Activated T-cell treated with anti-CD3 and anti-CD28 coated beads for 24 hours (primary cell): ENCODE results near the gene SH2D3C.

Source experiments
- DNase-seq: peaks from one replicate; pipeline ENCODE4 v3.0.0-alpha.2; 2020; ENCODE audit warnings: low read depth

Gene SH2D3C

GRCh38 chr9:127806871-127807270 is 28.4 kb upstream of the SH2D3C start:
- no peak for DNase-seq

GRCh38 chr9:127805620-127806019 is 27.2 kb upstream of the SH2D3C start:
- DNase-seq: no peak

- no peak for DNase-seq
Measured at GRCh38 chr9:127803507-127804352, 25.3 kb upstream of the SH2D3C start.

- peak; percentile 70 for DNase-seq
Measured at GRCh38 chr9:127802576-127803443, 24.3 kb upstream of the SH2D3C start, which contains the start of gene FPGS. FPGS (plus strand) TSS chr9:127802882; CDS start chr9:127802925, 43 bp downstream.

- no peak for DNase-seq
Measured at GRCh38 chr9:127801955-127802575, 23.6 kb upstream of the SH2D3C start.

GRCh38 chr9:127796852-127797370 is 18.4 kb upstream of the SH2D3C start:
- DNase-seq: no peak

- no peak for DNase-seq
Measured at GRCh38 chr9:127796225-127796813, 17.9 kb upstream of the SH2D3C start.

GRCh38 chr9:127794001-127794791 is 15.7 kb upstream of the SH2D3C start:
- no peak for DNase-seq

GRCh38 chr9:127793093-127793708 is 14.7 kb upstream of the SH2D3C start:
- no peak for DNase-seq

- no peak for DNase-seq
Measured at GRCh38 chr9:127792417-127793031, 14.1 kb upstream of the SH2D3C start.

GRCh38 chr9:127791085-127791484 is 12.6 kb upstream of the SH2D3C start:
- no peak for DNase-seq

GRCh38 chr9:127790094-127790855 is 11.8 kb upstream of the SH2D3C start:
- DNase-seq: no peak

- no peak for DNase-seq
Measured at GRCh38 chr9:127789179-127789578, 10.7 kb upstream of the SH2D3C start.

- peak; percentile 68 for DNase-seq
Measured at GRCh38 chr9:127788337-127789011, 10.0 kb upstream of the SH2D3C start.

GRCh38 chr9:127786773-127787104 is 8.3 kb upstream of the SH2D3C start:
- DNase-seq: no peak

GRCh38 chr9:127785933-127786772 is 7.7 kb upstream of the SH2D3C start, which contains the start of gene CDK9:
CDK9 (plus strand) TSS chr9:127786034; CDS start chr9:127786149, 115 bp downstream.
- peak; percentile 92 for DNase-seq

GRCh38 chr9:127785023-127785932 is 6.8 kb upstream of the SH2D3C start:
- DNase-seq: peak; percentile 82
